Smooth muscle cell (in vitro differentiated cells): Measurements from ENCODE around the gene DENND5A. TPM values are rescaled to one million over a fixed set of nuclear protein-coding genes. Genes with fewer than 3 reads are reported as not detected.

ENCODE experiments used
- DNase-seq: peaks from one replicate; lab custom pipeline; 2025; ENCODE audit not compliant: unreplicated experiment; lab: John Stamatoyannopoulos, UW
- H2AFZ ChIP-seq: fragments of 200-600 bp; sonication (generic); 2 replicates; pipeline ENCODE4 v1.6.0; 2016; ENCODE audit warnings: antibody characterized with exemption, low read depth, mild to moderate bottlenecking
- H3F3A ChIP-seq: fragments of 200-600 bp; sonication (generic); 2 replicates; pipeline ENCODE4 v1.6.0; 2017; ENCODE audit warnings: antibody characterized with exemption, low read depth
- H3K27ac ChIP-seq: fragments of 200-600 bp; sonication (generic); 2 replicates; pipeline ENCODE4 v1.5.1; 2016; ENCODE audit warnings: low read depth, mild to moderate bottlenecking
- H3K27me3 ChIP-seq: fragments of 200-600 bp; sonication (generic); 2 replicates; pipeline ENCODE4 v1.6.1; 2016; ENCODE audit warnings: low read depth, mild to moderate bottlenecking
- H3K36me3 ChIP-seq: fragments of 200-600 bp; sonication (generic); 2 replicates; pipeline ENCODE4 v1.5.1; 2016; ENCODE audit warnings: low read depth
- H3K4me1 ChIP-seq: fragments of 200-600 bp; sonication (generic); 2 replicates; pipeline ENCODE4 v1.5.1; 2016; ENCODE audit warnings: low read depth
- H3K4me2 ChIP-seq: fragments of 200-600 bp; sonication (generic); 2 replicates; pipeline ENCODE4 v1.6.0; 2016; ENCODE audit warnings: mild to moderate bottlenecking
- H3K4me3 ChIP-seq: fragments of 200-600 bp; sonication (generic); 2 replicates; pipeline ENCODE4 v1.5.1; 2016; ENCODE audit warnings: mild to moderate bottlenecking
- H3K79me2 ChIP-seq: fragments of 200-600 bp; sonication (generic); 2 replicates; pipeline ENCODE4 v1.6.0; 2016; ENCODE audit warnings: low read depth, mild to moderate bottlenecking
- H3K9ac ChIP-seq: fragments of 200-600 bp; sonication (generic); 2 replicates; pipeline ENCODE4 v1.6.0; 2016; ENCODE audit warnings: low read depth
- H3K9me3 ChIP-seq: fragments of 200-600 bp; sonication (generic); replicated peaks from 2 replicates; pipeline ENCODE4 v1.5.1; 2016; ENCODE audit warnings: low read depth
- H4K20me1 ChIP-seq: fragments of 200-600 bp; sonication (generic); 2 replicates; pipeline ENCODE4 v1.6.0; 2016; ENCODE audit warnings: low read depth
- WGBS: methylation state at CpG from one replicate; pipeline ENCODE4 v1.1.7; 2016; ENCODE audit warnings: low lambda C conversion rate; 5-methylcytosine and 5-hydroxymethylcytosine counted together
- polyA plus RNA-seq: library from polyadenylated mRNA; unstranded; fragments of >200 nt; fragmentation: Nextera tagmentation; extraction: Ambion mirVana; gene quantifications from 2 replicates; pipeline ENCODE4 v1.2.1, GENCODE V29; 2016
- total RNA-seq: library from RNA; depleted of rRNA; stranded (reverse); fragments of >200 nt; gene quantifications from 2 replicates; pipeline ENCODE4 v1.2.3, GENCODE V29; 2014
- TF ChIP-seq, protein P1 (sequence below): fragments of 200-600 bp; sonication (generic); IDR thresholded peaks from 2 replicates; pipeline ENCODE4 v1.5.1; 2017; ENCODE audit warnings: borderline replicate concordance, mild to moderate bottlenecking, antibody characterized with exemption; ENCODE audit not compliant: insufficient read depth, poor library complexity, severe bottlenecking

DENND5A gene
- total and polyA plus RNA-seq, 2 experiments from 2014 or later: 42.0 to 66.1 TPM

DNA sequence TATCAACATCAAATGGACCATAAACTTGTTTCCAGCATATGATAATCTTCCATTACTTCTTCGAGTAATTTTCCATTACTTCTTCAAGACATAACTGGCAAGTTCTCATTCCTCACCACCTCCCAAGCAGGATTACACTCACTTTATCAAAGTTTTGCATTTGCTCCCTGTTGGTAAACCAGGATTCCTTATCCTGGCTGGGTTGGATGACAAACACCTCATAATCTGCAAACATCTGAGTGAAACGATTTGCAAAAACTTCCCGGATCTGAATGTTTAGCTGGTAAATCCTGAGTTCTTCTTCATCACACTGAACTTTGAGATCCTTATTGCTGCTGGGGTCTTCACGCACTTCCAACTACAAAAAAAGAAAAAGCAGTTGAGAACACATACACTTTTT, 86.4 kb downstream of the DENND5A start:
- Histone ChIP-seq H3K4me1 (no peaks in the 10 kb centered on the region), H3K27ac (no peak overlapping the region), H3K9ac (no peak overlapping the region), H2AFZ (no peak overlapping the region), H3K79me2 (peaks cover 7% of the 10 kb centered on the region), H3K4me3 (no peak overlapping the region), H3K27me3 (no peaks in the 10 kb centered on the region), H3K36me3 (peaks cover 21% of the 10 kb centered on the region), H3F3A (no peaks in the 10 kb centered on the region), H3K9me3 (no peaks in the 10 kb centered on the region), H3K4me2 (no peak overlapping the region), H4K20me1 (no peaks in the 10 kb centered on the region)
- no peak for DNase-seq
- TF ChIP-seq, protein P1, sequence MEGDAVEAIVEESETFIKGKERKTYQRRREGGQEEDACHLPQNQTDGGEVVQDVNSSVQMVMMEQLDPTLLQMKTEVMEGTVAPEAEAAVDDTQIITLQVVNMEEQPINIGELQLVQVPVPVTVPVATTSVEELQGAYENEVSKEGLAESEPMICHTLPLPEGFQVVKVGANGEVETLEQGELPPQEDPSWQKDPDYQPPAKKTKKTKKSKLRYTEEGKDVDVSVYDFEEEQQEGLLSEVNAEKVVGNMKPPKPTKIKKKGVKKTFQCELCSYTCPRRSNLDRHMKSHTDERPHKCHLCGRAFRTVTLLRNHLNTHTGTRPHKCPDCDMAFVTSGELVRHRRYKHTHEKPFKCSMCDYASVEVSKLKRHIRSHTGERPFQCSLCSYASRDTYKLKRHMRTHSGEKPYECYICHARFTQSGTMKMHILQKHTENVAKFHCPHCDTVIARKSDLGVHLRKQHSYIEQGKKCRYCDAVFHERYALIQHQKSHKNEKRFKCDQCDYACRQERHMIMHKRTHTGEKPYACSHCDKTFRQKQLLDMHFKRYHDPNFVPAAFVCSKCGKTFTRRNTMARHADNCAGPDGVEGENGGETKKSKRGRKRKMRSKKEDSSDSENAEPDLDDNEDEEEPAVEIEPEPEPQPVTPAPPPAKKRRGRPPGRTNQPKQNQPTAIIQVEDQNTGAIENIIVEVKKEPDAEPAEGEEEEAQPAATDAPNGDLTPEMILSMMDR: no peak
- 65% methylated on average over 4 of the region's 4 CpGs for WGBS

DNA sequence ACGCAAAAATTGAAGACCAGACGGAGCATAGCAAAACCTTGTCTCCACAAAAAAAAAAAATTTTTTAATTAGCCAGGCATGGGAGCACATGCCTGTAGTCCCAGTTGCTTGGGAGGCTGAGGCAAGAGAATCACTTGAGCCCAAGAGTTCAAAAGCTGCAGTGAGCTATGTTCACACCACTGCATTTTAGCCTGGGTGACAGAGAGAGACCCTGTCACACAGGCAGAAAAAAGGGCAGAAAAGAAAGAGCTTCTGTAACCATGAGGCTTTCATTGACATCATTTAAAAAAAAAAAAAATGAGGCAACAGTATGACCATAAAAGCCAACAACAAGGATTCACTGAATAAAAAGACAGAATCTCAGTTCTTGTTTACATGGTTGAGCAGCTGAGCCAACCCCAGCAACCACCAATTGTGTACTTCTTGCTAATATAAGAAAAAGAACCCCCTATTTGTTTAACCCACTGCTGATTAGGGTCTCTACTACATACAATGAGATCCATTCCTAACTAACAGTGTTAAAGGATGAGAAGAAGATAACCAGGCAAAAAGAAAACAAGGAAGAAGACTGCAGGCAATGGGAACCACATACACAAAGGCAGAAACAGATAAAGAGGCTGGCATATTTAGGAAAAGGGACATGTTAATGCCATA, 87.6 kb downstream of the DENND5A start:
- Histone ChIP-seq H3K27me3 (no peaks in the 10 kb centered on the region), H3K4me2 (no peak overlapping the region), H3K79me2 (peaks cover 8% of the 10 kb centered on the region), H3K4me3 (no peak overlapping the region), H4K20me1 (no peaks in the 10 kb centered on the region), H3K9me3 (no peaks in the 10 kb centered on the region), H3K27ac (no peak overlapping the region), H3K4me1 (no peaks in the 10 kb centered on the region), H3K36me3 (peaks cover 21% of the 10 kb centered on the region), H3F3A (no peaks in the 10 kb centered on the region), H3K9ac (no peak overlapping the region), H2AFZ (no peak overlapping the region)
- DNase-seq: no peak
- 100% methylated on average over 2 of the region's 2 CpGs for WGBS
- TF ChIP-seq, protein P1: no peak

DNA sequence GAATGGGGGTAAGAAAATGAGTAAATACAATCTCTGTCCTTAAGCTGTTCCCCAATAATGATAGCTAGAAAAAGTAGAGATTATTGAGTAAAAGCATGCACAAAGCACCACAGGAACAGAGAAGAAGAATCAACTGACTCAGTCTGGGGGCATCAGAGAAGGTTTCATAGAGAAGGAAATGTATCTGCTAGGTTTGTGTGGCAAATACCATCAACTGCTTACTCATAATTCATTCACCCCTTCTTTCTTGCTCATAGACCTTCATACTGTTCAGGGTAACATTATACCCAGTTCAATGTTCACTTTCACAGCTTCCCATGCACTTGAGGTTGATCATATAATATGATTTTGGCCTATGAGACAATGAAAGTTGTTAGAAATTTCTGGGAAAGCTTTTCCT, 88.6 kb downstream of the DENND5A start:
- TF ChIP-seq, protein P1: no peak
- Histone ChIP-seq H3F3A (no peaks in the 10 kb centered on the region), H3K4me1 (no peaks in the 10 kb centered on the region), H3K9me3 (no peaks in the 10 kb centered on the region), H3K79me2 (peaks cover 12% of the 10 kb centered on the region), H3K4me2 (no peak overlapping the region), H3K36me3 (peaks cover 23% of the 10 kb centered on the region), H4K20me1 (no peaks in the 10 kb centered on the region), H2AFZ (no peak overlapping the region), H3K27me3 (no peaks in the 10 kb centered on the region), H3K27ac (no peak overlapping the region), H3K9ac (no peak overlapping the region), H3K4me3 (no peak overlapping the region)
- DNase-seq: no peak

DNA sequence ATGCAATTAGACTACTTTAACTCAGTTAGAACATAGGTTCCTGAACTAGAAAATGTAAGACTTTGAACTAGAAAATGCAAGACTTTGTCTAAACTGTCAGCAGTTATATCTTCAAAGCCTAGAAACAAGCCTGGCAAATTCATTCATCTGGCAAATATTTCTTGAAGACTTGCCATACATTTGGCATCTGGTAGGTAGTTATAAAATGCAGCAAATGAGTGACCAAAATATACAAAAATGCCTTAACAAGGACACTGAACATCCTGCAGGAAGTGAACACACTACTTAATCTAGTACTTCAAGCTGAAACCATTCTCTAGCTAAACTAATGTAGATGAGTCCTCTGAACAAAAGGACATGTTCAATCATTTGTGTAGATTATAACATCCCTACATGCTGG, 89.0 kb downstream of the DENND5A start:
- peaks cover 12% of the 10 kb centered on the region for H3K79me2 ChIP-seq
- H3K4me1 ChIP-seq: no peaks in the 10 kb centered on the region
- no peak overlapping the region for H3K9ac ChIP-seq
- H3K9me3 ChIP-seq: no peaks in the 10 kb centered on the region
- H3K27ac ChIP-seq: no peak overlapping the region
- H3K27me3 ChIP-seq: no peaks in the 10 kb centered on the region
- H3F3A ChIP-seq: no peaks in the 10 kb centered on the region
- TF ChIP-seq, protein P1: no peak
- no peaks in the 10 kb centered on the region for H4K20me1 ChIP-seq
- H3K4me2 ChIP-seq: no peak overlapping the region
- H2AFZ ChIP-seq: no peak overlapping the region
- no peak overlapping the region for H3K4me3 ChIP-seq
- peaks cover 23% of the 10 kb centered on the region for H3K36me3 ChIP-seq
- DNase-seq: no peak
